Measurements from ENCODE around the gene CLDN24.

The CLDN24 gene

GRCh38 chr4:183272384-183272783, 49.8 kb downstream of the CLDN24 start:
- no peak for DNase-seq

All from CD4-positive, alpha-beta T cell treated with Interleukin-17A for 4 hours (primary cell).